ENCODE results near the gene ZBTB39. TPM values are rescaled to one million over a fixed set of nuclear protein-coding genes. Genes with fewer than 3 reads are reported as not detected.

Gene ZBTB39
- total RNA-seq, 1 experiment from 2014 or later: 5.8 TPM

DNA sequence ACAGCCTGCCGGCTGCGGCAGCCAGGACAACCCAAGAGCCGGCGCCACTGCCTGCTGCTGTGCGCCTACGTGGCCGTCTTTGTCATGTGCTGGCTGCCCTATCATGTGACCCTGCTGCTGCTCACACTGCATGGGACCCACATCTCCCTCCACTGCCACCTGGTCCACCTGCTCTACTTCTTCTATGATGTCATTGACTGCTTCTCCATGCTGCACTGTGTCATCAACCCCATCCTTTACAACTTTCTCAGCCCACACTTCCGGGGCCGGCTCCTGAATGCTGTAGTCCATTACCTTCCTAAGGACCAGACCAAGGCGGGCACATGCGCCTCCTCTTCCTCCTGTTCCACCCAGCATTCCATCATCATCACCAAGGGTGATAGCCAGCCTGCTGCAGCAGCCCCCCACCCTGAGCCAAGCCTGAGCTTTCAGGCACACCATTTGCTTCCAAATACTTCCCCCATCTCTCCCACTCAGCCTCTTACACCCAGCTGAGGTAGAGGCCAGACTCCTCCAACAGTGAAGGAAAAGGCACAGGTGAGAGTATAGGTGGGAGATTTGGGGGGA lies 10.3 kb downstream of the ZBTB39 start:
- Histone ChIP-seq H3K4me1 (ENCODE audit: control insufficient read depth, insufficient read depth, low read length) (no peaks in the 10 kb centered on the region), H3K36me3 (ENCODE audit: control insufficient read depth, insufficient read depth, low read length) (no peaks in the 10 kb centered on the region), H3K27ac (ENCODE audit: low read length) (no peak overlapping the region), H3K27me3 (ENCODE audit: control insufficient read depth, insufficient read depth, low read length) (no peaks in the 10 kb centered on the region), H3K4me3 (ENCODE audit: low read depth in 2 of 2, low read length in 2 of 2) (no peak overlapping the region), H3K9me3 (ENCODE audit: control insufficient read depth, insufficient read depth, low read depth, low read length) (no peaks in the 10 kb centered on the region)
- ChIA-PET CTCF (interaction anchor here (1.5 kb wide), 1 partner anchor 156 kb away, joined by 3 read pairs; no protein-coding TSS in a partner anchor), POLR2A (no interaction called here)
- TF ChIP-seq POLR2AphosphoS5 (IDR thresholded peaks at IDR 0.05; ENCODE audit: low read depth, low read length) (no peak), TCF7L2 (IDR thresholded peaks at IDR 0.05; ENCODE audit: low read depth, low read length) (no peak)
- in situ Hi-C loops (cut with HindIII; ENCODE audit: low pct_unique_long_range_greater_than_20kb, low sequenced_read_pairs): no loop called here
- DNase-seq (ENCODE audit: low read depth, low spot score): no peak
- no peak for ATAC-seq
- intact Hi-C loops (cut with micrococcal nuclease; ENCODE audit: unreplicated experiment): no loop called here
- BruUV-seq (replicated peaks): no TSS peak

DNA sequence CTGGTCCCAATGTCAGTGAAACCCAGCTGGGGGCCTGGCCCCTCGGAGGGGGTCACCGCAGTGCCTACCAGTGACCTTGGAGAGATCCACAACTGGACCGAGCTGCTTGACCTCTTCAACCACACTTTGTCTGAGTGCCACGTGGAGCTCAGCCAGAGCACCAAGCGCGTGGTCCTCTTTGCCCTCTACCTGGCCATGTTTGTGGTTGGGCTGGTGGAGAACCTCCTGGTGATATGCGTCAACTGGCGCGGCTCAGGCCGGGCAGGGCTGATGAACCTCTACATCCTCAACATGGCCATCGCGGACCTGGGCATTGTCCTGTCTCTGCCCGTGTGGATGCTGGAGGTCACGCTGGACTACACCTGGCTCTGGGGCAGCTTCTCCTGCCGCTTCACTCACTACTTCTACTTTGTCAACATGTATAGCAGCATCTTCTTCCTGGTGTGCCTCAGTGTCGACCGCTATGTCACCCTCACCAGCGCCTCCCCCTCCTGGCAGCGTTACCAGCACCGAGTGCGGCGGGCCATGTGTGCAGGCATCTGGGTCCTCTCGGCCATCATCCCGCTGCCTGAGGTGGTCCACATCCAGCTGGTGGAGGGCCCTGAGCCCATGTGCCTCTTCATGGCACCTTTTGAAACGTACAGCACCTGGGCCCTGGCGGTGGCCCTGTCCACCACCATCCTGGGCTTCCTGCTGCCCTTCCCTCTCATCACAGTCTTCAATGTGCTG lies 11.0 kb downstream of the ZBTB39 start:
- intact Hi-C loops (cut with micrococcal nuclease; ENCODE audit: unreplicated experiment) (no loop called here), in situ Hi-C loops (cut with HindIII; ENCODE audit: low pct_unique_long_range_greater_than_20kb, low sequenced_read_pairs) (no loop called here)
- Histone ChIP-seq H3K4me1 (ENCODE audit: control insufficient read depth, insufficient read depth, low read length) (no peaks in the 10 kb centered on the region), H3K9me3 (ENCODE audit: control insufficient read depth, insufficient read depth, low read depth, low read length) (no peaks in the 10 kb centered on the region), H3K27me3 (ENCODE audit: control insufficient read depth, insufficient read depth, low read length) (no peaks in the 10 kb centered on the region), H3K36me3 (ENCODE audit: control insufficient read depth, insufficient read depth, low read length) (no peaks in the 10 kb centered on the region), H3K4me3 (ENCODE audit: low read depth in 2 of 2, low read length in 2 of 2) (no peak overlapping the region), H3K27ac (ENCODE audit: low read length) (no peak overlapping the region)
- ATAC-seq (0 out of 2 replicates have a peak, but pooled peaks have one; percentile 11), DNase-seq (ENCODE audit: low read depth, low spot score) (no peak)
- BruUV-seq (replicated peaks): no TSS peak
- TF ChIP-seq, protein P1, sequence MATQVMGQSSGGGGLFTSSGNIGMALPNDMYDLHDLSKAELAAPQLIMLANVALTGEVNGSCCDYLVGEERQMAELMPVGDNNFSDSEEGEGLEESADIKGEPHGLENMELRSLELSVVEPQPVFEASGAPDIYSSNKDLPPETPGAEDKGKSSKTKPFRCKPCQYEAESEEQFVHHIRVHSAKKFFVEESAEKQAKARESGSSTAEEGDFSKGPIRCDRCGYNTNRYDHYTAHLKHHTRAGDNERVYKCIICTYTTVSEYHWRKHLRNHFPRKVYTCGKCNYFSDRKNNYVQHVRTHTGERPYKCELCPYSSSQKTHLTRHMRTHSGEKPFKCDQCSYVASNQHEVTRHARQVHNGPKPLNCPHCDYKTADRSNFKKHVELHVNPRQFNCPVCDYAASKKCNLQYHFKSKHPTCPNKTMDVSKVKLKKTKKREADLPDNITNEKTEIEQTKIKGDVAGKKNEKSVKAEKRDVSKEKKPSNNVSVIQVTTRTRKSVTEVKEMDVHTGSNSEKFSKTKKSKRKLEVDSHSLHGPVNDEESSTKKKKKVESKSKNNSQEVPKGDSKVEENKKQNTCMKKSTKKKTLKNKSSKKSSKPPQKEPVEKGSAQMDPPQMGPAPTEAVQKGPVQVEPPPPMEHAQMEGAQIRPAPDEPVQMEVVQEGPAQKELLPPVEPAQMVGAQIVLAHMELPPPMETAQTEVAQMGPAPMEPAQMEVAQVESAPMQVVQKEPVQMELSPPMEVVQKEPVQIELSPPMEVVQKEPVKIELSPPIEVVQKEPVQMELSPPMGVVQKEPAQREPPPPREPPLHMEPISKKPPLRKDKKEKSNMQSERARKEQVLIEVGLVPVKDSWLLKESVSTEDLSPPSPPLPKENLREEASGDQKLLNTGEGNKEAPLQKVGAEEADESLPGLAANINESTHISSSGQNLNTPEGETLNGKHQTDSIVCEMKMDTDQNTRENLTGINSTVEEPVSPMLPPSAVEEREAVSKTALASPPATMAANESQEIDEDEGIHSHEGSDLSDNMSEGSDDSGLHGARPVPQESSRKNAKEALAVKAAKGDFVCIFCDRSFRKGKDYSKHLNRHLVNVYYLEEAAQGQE (IDR thresholded peaks at IDR 0.05; ENCODE audit: insufficient read depth in 1 of 2, low read depth in 2 of 2, low read length in 1 of 2): no peak
- TF ChIP-seq SIN3A (IDR thresholded peaks at IDR 0.05; ENCODE audit: borderline replicate concordance, insufficient read depth, low read depth, low read length) (no peak), TCF7L2 (IDR thresholded peaks at IDR 0.05; ENCODE audit: low read depth, low read length) (no peak), POLR2AphosphoS5 (IDR thresholded peaks at IDR 0.05; ENCODE audit: low read depth, low read length) (no peak)
- TF ChIP-seq, protein P2, sequence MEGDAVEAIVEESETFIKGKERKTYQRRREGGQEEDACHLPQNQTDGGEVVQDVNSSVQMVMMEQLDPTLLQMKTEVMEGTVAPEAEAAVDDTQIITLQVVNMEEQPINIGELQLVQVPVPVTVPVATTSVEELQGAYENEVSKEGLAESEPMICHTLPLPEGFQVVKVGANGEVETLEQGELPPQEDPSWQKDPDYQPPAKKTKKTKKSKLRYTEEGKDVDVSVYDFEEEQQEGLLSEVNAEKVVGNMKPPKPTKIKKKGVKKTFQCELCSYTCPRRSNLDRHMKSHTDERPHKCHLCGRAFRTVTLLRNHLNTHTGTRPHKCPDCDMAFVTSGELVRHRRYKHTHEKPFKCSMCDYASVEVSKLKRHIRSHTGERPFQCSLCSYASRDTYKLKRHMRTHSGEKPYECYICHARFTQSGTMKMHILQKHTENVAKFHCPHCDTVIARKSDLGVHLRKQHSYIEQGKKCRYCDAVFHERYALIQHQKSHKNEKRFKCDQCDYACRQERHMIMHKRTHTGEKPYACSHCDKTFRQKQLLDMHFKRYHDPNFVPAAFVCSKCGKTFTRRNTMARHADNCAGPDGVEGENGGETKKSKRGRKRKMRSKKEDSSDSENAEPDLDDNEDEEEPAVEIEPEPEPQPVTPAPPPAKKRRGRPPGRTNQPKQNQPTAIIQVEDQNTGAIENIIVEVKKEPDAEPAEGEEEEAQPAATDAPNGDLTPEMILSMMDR (IDR thresholded peaks at IDR 0.05): no peak
- ChIA-PET POLR2A (no interaction called here), CTCF (interaction anchor here (1.5 kb wide), 1 partner anchor 155 kb away, joined by 3 read pairs; no protein-coding TSS in a partner anchor)
